HepG2 (cell line): ENCODE data around the gene LEPROT. TPM values are rescaled to one million over a fixed set of nuclear protein-coding genes. Genes with fewer than 3 reads are reported as not detected.

Experiments used
- ATF7-NPFF ChIP-seq: sonication (generic); formaldehyde crosslinking; IDR thresholded peaks from 2 replicates; pipeline ENCODE4 v1.8.1; 2023; ENCODE audit warnings: mild to moderate bottlenecking, low read depth, missing genetic modification reagents, moderate library complexity
- E2F1 ChIP-seq: sonication (generic); formaldehyde crosslinking; IDR thresholded peaks from 2 replicates; pipeline ENCODE4 v1.5.0; 2020; ENCODE audit warnings: missing genetic modification reagents
- GPBP1L1 ChIP-seq: sonication (generic); formaldehyde crosslinking; IDR thresholded peaks from 2 replicates; pipeline ENCODE4 v1.5.0; 2020; ENCODE audit warnings: mild to moderate bottlenecking, missing genetic modification reagents
- ISX ChIP-seq: sonication (generic); formaldehyde crosslinking; conservative IDR thresholded peaks from 2 replicates; pipeline ENCODE4 v1.5.0; 2020; ENCODE audit warnings: missing genetic modification reagents
- KLF16 ChIP-seq, 2 experiments: sonication (generic) in 1 of 2; formaldehyde crosslinking in 1 of 2; IDR thresholded peaks; 2 replicates each; pipeline versions ENCODE4 v1.6.1 to v1.8.0; 2016 to 2023; ENCODE audit warnings: missing genetic modification reagents in 2 of 2, missing compliant biosample characterization in 1 of 2
- LRRFIP1 ChIP-seq: sonication (generic); formaldehyde crosslinking; conservative IDR thresholded peaks from 2 replicates; pipeline ENCODE4 v1.4.0; 2020; ENCODE audit warnings: missing genetic modification reagents
- MLLT10 ChIP-seq: sonication (generic); formaldehyde crosslinking; IDR thresholded peaks from 2 replicates; pipeline ENCODE4 v1.4.0; 2020; ENCODE audit warnings: missing genetic modification reagents
- NFYB ChIP-seq: sonication (generic); formaldehyde crosslinking; IDR thresholded peaks from 2 replicates; pipeline ENCODE4 v1.4.0; 2020; ENCODE audit warnings: missing genetic modification reagents
- THAP9 ChIP-seq: sonication (generic); formaldehyde crosslinking; IDR thresholded peaks from 2 replicates; pipeline ENCODE4; 2020; ENCODE audit warnings: missing genetic modification reagents, mild to moderate bottlenecking, borderline replicate concordance
- ZNF276 ChIP-seq: sonication (generic); formaldehyde crosslinking; IDR thresholded peaks from 2 replicates; pipeline ENCODE4 v1.4.0; 2020; ENCODE audit warnings: mild to moderate bottlenecking, low read depth, missing genetic modification reagents
- ZNF441 ChIP-seq: sonication (generic); formaldehyde crosslinking; IDR thresholded peaks from 2 replicates; pipeline ENCODE4 v1.7.0; 2021; ENCODE audit warnings: missing genetic modification reagents, borderline replicate concordance
- ZNF574 ChIP-seq: sonication (generic); formaldehyde crosslinking; IDR thresholded peaks from 2 replicates; pipeline ENCODE4 v1.4.0; 2020; ENCODE audit warnings: missing genetic modification reagents
- ZSCAN25 ChIP-seq: sonication (generic); formaldehyde crosslinking; IDR thresholded peaks from 2 replicates; pipeline ENCODE4 v1.8.0; 2022; ENCODE audit warnings: mild to moderate bottlenecking, missing genetic modification reagents
- polyA plus RNA-seq, 8 experiments: library from polyadenylated mRNA; depleted of rRNA in 3 of 8; stranded (reverse) in 7 of 8; unstranded in 1 of 8; fragments of >200 nt; fragmentation: Illumina TruSeq in 4 of 8; extraction: Trizol in 4 of 8; gene quantifications; 2 replicates each; pipeline versions ENCODE4 v1.2.1 to v1.2.3, GENCODE V29; 2011 to 2016; ENCODE audit warnings: low read depth in 4 of 8, missing spikeins in 1 of 8, mixed read lengths in 1 of 8; ENCODE audit not compliant: insufficient read depth in 1 of 8
- total RNA-seq, 5 experiments: library from RNA; depleted of rRNA; stranded (reverse); fragments of >200 nt; fragmentation: Illumina TruSeq; extraction: Trizol; gene quantifications; 2 replicates each; pipeline ENCODE4 v1.2.3, GENCODE V29; 2016; ENCODE audit warnings: low read depth in 1 of 5

LEPROT gene
- total and polyA plus RNA-seq, 2 of the 13 experiments (the other 11 are each of a cell fraction or from before 2014, with no cell fraction given), result 36.8 to 51.4 TPM

- TF ChIP-seq THAP9, result peak; percentile 35; the same call in 1 of the 2 replicates
- peak in 1 of 2 experiments; percentile 72; a peak in 2 of 4 replicates for TF ChIP-seq KLF16 (CRISPR knock-in tag; IDR thresholded peaks at IDR 0.05)
- TF ChIP-seq ZNF441 (CRISPR knock-in tag), result no peak
- TF ChIP-seq ZNF574 (CRISPR knock-in tag), result peak; percentile 82
- TF ChIP-seq NFYB (CRISPR knock-in tag), result no peak
- no peak for TF ChIP-seq LRRFIP1 (CRISPR knock-in tag)
- no peak for TF ChIP-seq ZSCAN25 (CRISPR knock-in tag)
- TF ChIP-seq MLLT10 (CRISPR knock-in tag), result no peak
- TF ChIP-seq ISX (CRISPR knock-in tag), result no peak
- TF ChIP-seq GPBP1L1 (CRISPR knock-in tag), result no peak
- TF ChIP-seq ATF7-NPFF, result peak; percentile 78
- peak; percentile 61 for TF ChIP-seq E2F1
- TF ChIP-seq ZNF276 (CRISPR knock-in tag), result peak; percentile 26; the same call in 1 of the 2 replicates
These were observed at the start of gene LEPROT, which contains the start of gene LEPR (continued) for GRCh38 chr1:65420590-65421350.
